HL-60 (cell line): Measurements from ENCODE around the gene KCNG4.

Experiments
- DNase-seq, 2 experiments: peaks; one replicate each; pipeline ENCODE4 v3.0.0-alpha.2; 2010 to 2020; ENCODE audit warnings: low read depth in 1 of 2, low spot score in 1 of 2
- H3K27ac ChIP-seq: fragments of 250-450 bp; sonication (Bioruptor Pico); replicated peaks from 2 replicates; pipeline ENCODE4 v1.5.1; 2020; ENCODE audit warnings: mild to moderate bottlenecking, moderate library complexity
- H3K27me3 ChIP-seq: fragments of 250-450 bp; sonication (Bioruptor Pico); 2 replicates; pipeline ENCODE4 v1.5.1; 2021; ENCODE audit warnings: mild to moderate bottlenecking, moderate library complexity; ENCODE audit not compliant: insufficient read depth, poor library complexity, severe bottlenecking
- H3K4me3 ChIP-seq: replicated peaks from 2 replicates; pipeline ENCODE4 v1.5.1; 2011; ENCODE audit warnings: mild to moderate bottlenecking, control low read depth, low read length; ENCODE audit not compliant: insufficient read depth
- CTCF ChIP-seq: IDR thresholded peaks from one replicate; pipeline ENCODE4 v1.5.1; 2011; ENCODE audit warnings: low read length, control low read depth, inconsistent platforms; ENCODE audit not compliant: insufficient read depth
- GABPA ChIP-seq: IDR thresholded peaks from 2 replicates; pipeline ENCODE4 v1.6.1; 2012; ENCODE audit warnings: low read depth
- POLR2AphosphoS5 ChIP-seq: IDR thresholded peaks from 2 replicates; pipeline ENCODE4 v1.6.1; 2012; ENCODE audit warnings: low read depth
- REST ChIP-seq: IDR thresholded peaks from 2 replicates; pipeline ENCODE4 v1.6.1; 2012; ENCODE audit warnings: low read depth; ENCODE audit not compliant: insufficient replicate concordance
- SPI1 ChIP-seq: IDR thresholded peaks from 2 replicates; pipeline ENCODE4 v1.6.1; 2012; ENCODE audit warnings: low read depth, mild to moderate bottlenecking, borderline replicate concordance

The KCNG4 gene

GRCh38 chr16:84278333-84278732 lies 38.5 kb upstream of the KCNG4 start:
- TF ChIP-seq CTCF: no peak
- no peak for TF ChIP-seq SPI1
- no peak for TF ChIP-seq POLR2AphosphoS5
- no peak for TF ChIP-seq REST
- no peak for TF ChIP-seq GABPA

GRCh38 chr16:84277244-84277823 lies 37.5 kb upstream of the KCNG4 start:
- Histone ChIP-seq H3K27ac (no peak overlapping the region), H3K27me3 (no peaks in the 10 kb centered on the region), H3K4me3 (no peak overlapping the region)
- DNase-seq: peak; percentile 37 to 56
- no peak for TF ChIP-seq POLR2AphosphoS5
- TF ChIP-seq GABPA: no peak
- peak; percentile 76 for TF ChIP-seq CTCF
- no peak for TF ChIP-seq SPI1

More at GRCh38 chr16:84278333-84278732, 38.5 kb upstream of the KCNG4 start:
- Histone ChIP-seq H3K4me3 (no peak overlapping the region), H3K27ac (no peak overlapping the region), H3K27me3 (no peaks in the 10 kb centered on the region)
- DNase-seq: no peak

GRCh38 chr16:84275585-84276151 lies 35.9 kb upstream of the KCNG4 start:
- Histone ChIP-seq H3K27ac (no peak overlapping the region), H3K27me3 (no peaks in the 10 kb centered on the region), H3K4me3 (no peak overlapping the region)
- DNase-seq: no peak
- TF ChIP-seq REST (no peak), CTCF (no peak), SPI1 (no peak), POLR2AphosphoS5 (no peak), GABPA (no peak)
